HFFc6 (cell line): ENCODE data around the gene FMN2. TPM values are rescaled to one million over a fixed set of nuclear protein-coding genes. Genes with fewer than 3 reads are reported as not detected.

Source experiments
- DNase-seq: peaks from one replicate; pipeline ENCODE4 v3.0.0-alpha.2; 2018
- H3K27ac Mint-ChIP-seq: 2 replicates; pipeline ENCODE4 v1.8.0; 2020; ENCODE audit warnings: mild to moderate bottlenecking, mixed read lengths
- H3K27me3 Mint-ChIP-seq: 2 replicates; pipeline ENCODE4 v1.8.0; 2021; ENCODE audit warnings: mild to moderate bottlenecking, moderate library complexity, mixed read lengths; ENCODE audit not compliant: insufficient read depth
- H3K36me3 Mint-ChIP-seq: 2 replicates; pipeline ENCODE4 v1.8.0; 2021; ENCODE audit warnings: low read depth, mixed read lengths
- H3K4me1 Mint-ChIP-seq: 2 replicates; pipeline ENCODE4 v1.8.0; 2020; ENCODE audit warnings: low read depth, mixed read lengths
- H3K4me3 Mint-ChIP-seq: 2 replicates; pipeline ENCODE4 v1.8.0; 2020; ENCODE audit warnings: mild to moderate bottlenecking, moderate library complexity, mixed read lengths
- H3K9me3 Mint-ChIP-seq: 2 replicates; pipeline ENCODE4 v1.8.0; 2020; ENCODE audit warnings: mild to moderate bottlenecking, mixed read lengths
- total RNA-seq, 6 experiments: library from RNA; stranded (reverse); fragmentation: NEBNext Ultra II Directional; extraction: Animal tissue kit (Norgen Biotek cat#: 25700); gene quantifications; 2 replicates in 1 of 6; 3 replicates in 5 of 6; pipeline ENCODE4 v1.2.3, GENCODE V29; 2021
- TF ChIP-seq, protein P1 (sequence below): fragments of 200-600 bp; sonication (generic); IDR thresholded peaks from 2 replicates; pipeline ENCODE4 v1.5.0; 2021; ENCODE audit warnings: antibody characterized with exemption, mild to moderate bottlenecking

Gene FMN2
- total RNA-seq, 6 experiments from 2014 or later = 82.6 to 115 (median 96.4) TPM

DNA sequence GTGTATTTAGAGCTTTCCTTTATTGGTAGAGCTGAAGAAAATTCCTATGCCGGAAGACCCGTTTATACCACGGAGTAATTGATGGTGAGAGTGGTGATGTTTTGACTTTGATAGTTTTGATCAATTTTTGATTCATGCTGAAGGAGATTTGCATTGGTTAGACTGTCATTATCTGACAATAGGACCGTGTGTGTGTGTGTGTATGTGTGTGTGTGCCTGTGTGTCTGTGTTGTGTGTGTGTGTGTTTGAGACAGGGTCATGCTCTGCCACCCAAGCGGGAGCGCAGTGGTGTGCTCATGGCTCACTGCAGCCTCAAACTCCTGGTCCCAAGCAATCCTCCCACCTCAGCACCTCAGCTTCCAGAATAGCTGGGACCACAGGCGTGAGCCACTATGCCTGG lies 9.6 kb downstream of the FMN2 start:
- DNase-seq = no peak
- Mint-ChIP-seq H3K4me1 (peaks cover 96% of the 10 kb centered on the region), H3K36me3 (peaks cover 74% of the 10 kb centered on the region), H3K27me3 (peaks cover 1% of the 10 kb centered on the region), H3K4me3 (peak overlapping the region; percentile 90), H3K27ac (peak overlapping the region; percentile 81), H3K9me3 (no peaks in the 10 kb centered on the region)
- TF ChIP-seq, protein P1, sequence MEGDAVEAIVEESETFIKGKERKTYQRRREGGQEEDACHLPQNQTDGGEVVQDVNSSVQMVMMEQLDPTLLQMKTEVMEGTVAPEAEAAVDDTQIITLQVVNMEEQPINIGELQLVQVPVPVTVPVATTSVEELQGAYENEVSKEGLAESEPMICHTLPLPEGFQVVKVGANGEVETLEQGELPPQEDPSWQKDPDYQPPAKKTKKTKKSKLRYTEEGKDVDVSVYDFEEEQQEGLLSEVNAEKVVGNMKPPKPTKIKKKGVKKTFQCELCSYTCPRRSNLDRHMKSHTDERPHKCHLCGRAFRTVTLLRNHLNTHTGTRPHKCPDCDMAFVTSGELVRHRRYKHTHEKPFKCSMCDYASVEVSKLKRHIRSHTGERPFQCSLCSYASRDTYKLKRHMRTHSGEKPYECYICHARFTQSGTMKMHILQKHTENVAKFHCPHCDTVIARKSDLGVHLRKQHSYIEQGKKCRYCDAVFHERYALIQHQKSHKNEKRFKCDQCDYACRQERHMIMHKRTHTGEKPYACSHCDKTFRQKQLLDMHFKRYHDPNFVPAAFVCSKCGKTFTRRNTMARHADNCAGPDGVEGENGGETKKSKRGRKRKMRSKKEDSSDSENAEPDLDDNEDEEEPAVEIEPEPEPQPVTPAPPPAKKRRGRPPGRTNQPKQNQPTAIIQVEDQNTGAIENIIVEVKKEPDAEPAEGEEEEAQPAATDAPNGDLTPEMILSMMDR = no peak

DNA sequence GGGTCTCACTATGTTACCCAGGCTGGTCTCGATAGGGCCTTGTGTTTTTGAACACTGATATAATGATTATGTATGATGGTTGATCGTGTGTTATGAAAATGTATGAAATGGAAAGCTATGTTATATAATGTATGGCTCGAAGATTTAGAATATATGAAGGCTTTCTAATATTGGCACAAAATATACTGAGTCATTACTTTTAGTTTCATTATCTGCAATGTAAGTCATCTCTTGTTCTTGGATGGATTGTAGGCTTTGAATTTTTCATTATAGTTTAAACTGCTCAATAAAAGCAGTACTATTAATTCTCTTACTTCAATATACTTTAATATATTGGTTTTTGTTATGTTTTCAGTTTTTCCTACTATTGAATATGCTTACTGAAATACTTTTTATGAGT lies 10.1 kb downstream of the FMN2 start:
- peaks cover 96% of the 10 kb centered on the region for H3K4me1 Mint-ChIP-seq
- H3K27me3 Mint-ChIP-seq = peaks cover 1% of the 10 kb centered on the region
- peak overlapping the region; percentile 90 for H3K4me3 Mint-ChIP-seq
- TF ChIP-seq, protein P1 = no peak
- H3K36me3 Mint-ChIP-seq = peaks cover 71% of the 10 kb centered on the region
- DNase-seq = no peak
- no peaks in the 10 kb centered on the region for H3K9me3 Mint-ChIP-seq
- H3K27ac Mint-ChIP-seq = peak overlapping the region; percentile 81

DNA sequence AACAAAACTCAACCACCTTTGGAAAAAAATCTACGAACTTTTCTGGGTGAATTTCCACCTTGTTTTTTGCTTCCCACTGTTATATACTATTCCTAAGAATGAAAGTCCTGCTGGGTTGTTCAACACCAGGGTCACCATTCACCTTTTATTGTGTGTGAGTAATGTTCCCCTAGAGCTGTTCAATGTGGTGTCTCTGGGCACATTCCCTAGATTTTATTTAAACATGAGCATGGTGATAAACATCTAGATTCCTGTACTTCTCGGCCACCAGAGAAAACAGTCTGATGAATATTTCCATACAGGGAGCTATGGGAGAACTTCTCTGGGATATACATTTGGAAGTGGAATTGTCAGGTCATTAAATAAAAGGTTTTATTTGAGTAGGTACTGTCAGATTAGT lies 13.0 kb downstream of the FMN2 start:
- DNase-seq = peak; percentile 55
- TF ChIP-seq, protein P1 = no peak
- Mint-ChIP-seq H3K27ac (peak overlapping the region; percentile 64), H3K4me1 (peaks cover 97% of the 10 kb centered on the region), H3K9me3 (no peaks in the 10 kb centered on the region), H3K4me3 (peak overlapping the region; percentile 47; the same call in 1 of the 2 replicates), H3K36me3 (peaks cover 63% of the 10 kb centered on the region), H3K27me3 (no peaks in the 10 kb centered on the region; the same call in 1 of the 2 replicates)

DNA sequence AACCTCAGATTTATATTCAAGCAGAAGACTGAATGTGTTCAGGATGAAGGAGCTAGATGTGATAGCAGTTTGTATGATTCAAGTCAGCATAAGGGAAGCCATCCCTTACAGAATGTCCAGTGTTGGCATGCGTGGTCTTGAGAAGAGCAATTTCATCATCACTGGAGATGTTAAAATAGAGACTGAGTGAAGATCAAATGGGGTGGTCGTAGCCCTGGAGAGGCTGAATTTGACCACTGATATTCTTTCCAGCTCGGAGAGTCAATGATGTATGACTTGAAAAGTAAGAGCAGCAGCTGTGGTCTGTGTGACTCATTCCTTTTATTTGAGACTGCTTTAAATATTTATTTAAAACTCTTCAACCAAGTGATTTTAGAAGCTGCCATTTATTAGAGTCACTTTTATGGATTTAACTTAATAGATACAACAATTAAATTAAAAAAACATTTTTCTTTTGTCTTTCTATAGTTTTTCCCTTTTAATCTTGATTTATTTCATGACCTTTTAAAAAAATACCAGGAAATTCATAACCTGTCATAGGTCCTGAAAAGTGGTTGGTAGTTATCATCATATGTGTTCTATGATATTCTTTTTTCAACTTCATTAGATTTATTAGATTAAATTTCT lies 15.5 kb downstream of the FMN2 start:
- no peaks in the 10 kb centered on the region for H3K9me3 Mint-ChIP-seq
- H3K27me3 Mint-ChIP-seq = no peaks in the 10 kb centered on the region
- H3K36me3 Mint-ChIP-seq = peaks cover 65% of the 10 kb centered on the region
- H3K4me3 Mint-ChIP-seq = peak overlapping the region; percentile 57
- peak; percentile 62 for DNase-seq
- H3K27ac Mint-ChIP-seq = peak overlapping the region; percentile 71
- H3K4me1 Mint-ChIP-seq = peaks cover 96% of the 10 kb centered on the region
- TF ChIP-seq, protein P1 = no peak

- peak; percentile 65 for DNase-seq
- TF ChIP-seq, protein P1 = no peak
- Mint-ChIP-seq H3K36me3 (peaks cover 62% of the 10 kb centered on the region), H3K9me3 (no peaks in the 10 kb centered on the region), H3K4me3 (peak overlapping the region; percentile 40), H3K4me1 (peaks cover 91% of the 10 kb centered on the region), H3K27ac (peak overlapping the region; percentile 62), H3K27me3 (no peaks in the 10 kb centered on the region)
These were observed 17.4 kb downstream of the FMN2 start for GRCh38 chr1:240109130-240109529.
